Psoas muscle (tissue), 8 donors: Measurements from ENCODE around the gene ABCA7. TPM values are rescaled to one million over a fixed set of nuclear protein-coding genes. Genes with fewer than 3 reads are reported as not detected.

Experiments
- ATAC-seq, 4 donors: fragments of 200-7000 bp; cut with Tn5 transposase; one replicate each; pipeline ENCODE4 v1.9.1; 2020; ENCODE audit warnings: moderate library complexity in 3 of 4, mild to moderate bottlenecking in 2 of 4
- DNase-seq, 2 donors: peaks; one replicate each; pipeline ENCODE4 v3.0.0-alpha.2; 2020
- H3K27ac ChIP-seq: fragments of 200-600 bp; one replicate; pipeline ENCODE4 v1.8.0; 2022
- H3K27me3 ChIP-seq, 3 donors: fragments of 200-600 bp in 1 of 3; one replicate each; pipeline versions ENCODE4 v1.6.1 to v1.8.0; 2013 to 2022; ENCODE audit warnings: low read length in 2 of 3, mild to moderate bottlenecking in 2 of 3, moderate library complexity in 1 of 3; ENCODE audit not compliant: insufficient read depth in 3 of 3
- H3K36me3 ChIP-seq, 2 donors: fragments of 200-600 bp in 1 of 2; one replicate each; pipeline versions ENCODE4 v1.6.1 to v1.8.0; 2013 to 2022; ENCODE audit warnings: low read depth in 1 of 2, mild to moderate bottlenecking in 1 of 2, moderate library complexity in 1 of 2; ENCODE audit not compliant: insufficient read depth in 1 of 2
- H3K4me1 ChIP-seq: fragments of 200-600 bp; one replicate; pipeline ENCODE4 v1.8.0; 2022
- H3K4me3 ChIP-seq: fragments of 200-600 bp; one replicate; pipeline ENCODE4 v1.8.0; 2022; ENCODE audit warnings: mild to moderate bottlenecking
- H3K9me3 ChIP-seq: fragments of 200-600 bp; one replicate; pipeline ENCODE4 v1.8.0; 2022
- WGBS, 3 donors: extraction: QIAGEN DNeasy Blood & Tissue Kit; methylation state at CpG; one replicate each; pipeline versions ENCODE4 v1.1.6 to v1.1.7; 2013; 5-methylcytosine and 5-hydroxymethylcytosine counted together
- intact Hi-C, 2 donors: fragments of 100-400 bp; cut with DNase I; formaldehyde crosslinking; loops; one replicate each; pipeline versions ENCODE4 v1.11.0 to v1.14.2; 2022
- polyA plus RNA-seq, 3 donors: library from polyadenylated mRNA; stranded (reverse); fragments of 200-250 nt; gene quantifications; one replicate each; pipeline ENCODE4 v1.2.3, GENCODE V29; 2013
- total RNA-seq, 4 donors: library from RNA; stranded (reverse); fragmentation: NEBNext Ultra II Directional in 2 of 4; extraction: Animal tissue kit (Norgen Biotek cat#: 25700) in 2 of 4; gene quantifications; one replicate each; pipeline versions ENCODE4 v1.2.1 to v1.2.4, GENCODE V29; 2021 to 2023
- TF ChIP-seq, protein P1 (sequence below): fragments of 200-600 bp; IDR thresholded peaks from one replicate; pipeline ENCODE4 v1.8.0; 2022; ENCODE audit warnings: antibody characterized with exemption
- donor health status: healthy with polysubstance abuse.
- donor health status: DM: no; HTN: no; CAD: no; lungs with moderate emphysema.
- donor health status: Bipolar disorder and iron deficiency.
- donor health status: healthy.
- donor health status: DM: yes; HTN: yes; CAD: no.
- donor health status: DM: no; HTN: no; CAD: no.
- donor health status: DM: no; HTN: no; CAD: no.
- donor health status: DM: yes; HTN: yes; CAD: no.

ABCA7 gene
- total and polyA plus RNA-seq, 7 donors: 2.6 to 19.5 (median 10.1) TPM

DNA sequence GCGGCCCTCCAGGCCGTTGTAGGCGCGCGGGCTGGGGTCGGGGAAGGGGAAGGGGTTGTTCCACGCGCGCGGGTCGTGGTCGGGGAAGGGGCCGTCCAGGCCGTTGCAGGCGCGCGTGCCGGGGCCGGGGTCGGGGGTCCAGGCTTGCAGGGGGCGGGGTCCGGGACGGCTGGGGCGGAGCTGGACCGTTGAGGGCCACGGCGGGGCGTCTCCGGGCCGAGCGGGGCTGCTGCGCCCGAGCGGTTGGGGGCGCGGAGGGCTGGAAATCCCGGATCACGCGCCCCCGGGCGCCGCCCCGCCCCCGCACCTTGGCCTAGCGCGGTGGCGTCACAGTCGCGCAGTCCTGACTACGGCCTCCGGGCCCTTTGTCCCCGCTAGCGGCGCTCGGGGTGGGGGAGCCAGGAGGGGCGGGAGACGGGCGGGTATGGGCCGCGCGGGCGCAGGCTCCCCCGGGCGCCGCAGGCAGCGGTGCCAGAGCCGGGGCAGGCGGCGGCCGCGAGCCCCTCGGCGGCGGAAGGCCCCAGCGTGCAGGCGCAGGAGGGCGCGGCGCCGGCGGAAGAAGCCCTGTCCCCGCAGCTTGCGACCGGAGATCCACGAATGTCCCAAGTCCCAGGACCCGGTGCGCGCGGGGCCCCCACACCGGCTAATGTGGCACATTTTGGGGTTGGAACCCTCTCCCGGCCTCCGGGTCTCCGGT is 64.6 kb downstream of the ABCA7 start:
- ATAC-seq (peak; percentile 34 to 55 (median 47)), DNase-seq (peak; percentile 83 to 91)
- Histone ChIP-seq H3K4me1 (peaks cover 28% of the 10 kb centered on the region), H3K27ac (peak overlapping the region; percentile 97), H3K4me3 (peak overlapping the region; percentile 88), H3K27me3 (no peaks in the 10 kb centered on the region), H3K9me3 (no peaks in the 10 kb centered on the region), H3K36me3 (peaks cover 12 to 34% of the 10 kb centered on the region in 2 donors)
- TF ChIP-seq, protein P1, sequence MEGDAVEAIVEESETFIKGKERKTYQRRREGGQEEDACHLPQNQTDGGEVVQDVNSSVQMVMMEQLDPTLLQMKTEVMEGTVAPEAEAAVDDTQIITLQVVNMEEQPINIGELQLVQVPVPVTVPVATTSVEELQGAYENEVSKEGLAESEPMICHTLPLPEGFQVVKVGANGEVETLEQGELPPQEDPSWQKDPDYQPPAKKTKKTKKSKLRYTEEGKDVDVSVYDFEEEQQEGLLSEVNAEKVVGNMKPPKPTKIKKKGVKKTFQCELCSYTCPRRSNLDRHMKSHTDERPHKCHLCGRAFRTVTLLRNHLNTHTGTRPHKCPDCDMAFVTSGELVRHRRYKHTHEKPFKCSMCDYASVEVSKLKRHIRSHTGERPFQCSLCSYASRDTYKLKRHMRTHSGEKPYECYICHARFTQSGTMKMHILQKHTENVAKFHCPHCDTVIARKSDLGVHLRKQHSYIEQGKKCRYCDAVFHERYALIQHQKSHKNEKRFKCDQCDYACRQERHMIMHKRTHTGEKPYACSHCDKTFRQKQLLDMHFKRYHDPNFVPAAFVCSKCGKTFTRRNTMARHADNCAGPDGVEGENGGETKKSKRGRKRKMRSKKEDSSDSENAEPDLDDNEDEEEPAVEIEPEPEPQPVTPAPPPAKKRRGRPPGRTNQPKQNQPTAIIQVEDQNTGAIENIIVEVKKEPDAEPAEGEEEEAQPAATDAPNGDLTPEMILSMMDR: no peak
- 0 to 1% (median 0%) methylated on average over 34 to 93 of the region's 93 CpGs for whole genome bisulfite sequencing, 3 donors
- intact Hi-C loops: no loop called here

DNA sequence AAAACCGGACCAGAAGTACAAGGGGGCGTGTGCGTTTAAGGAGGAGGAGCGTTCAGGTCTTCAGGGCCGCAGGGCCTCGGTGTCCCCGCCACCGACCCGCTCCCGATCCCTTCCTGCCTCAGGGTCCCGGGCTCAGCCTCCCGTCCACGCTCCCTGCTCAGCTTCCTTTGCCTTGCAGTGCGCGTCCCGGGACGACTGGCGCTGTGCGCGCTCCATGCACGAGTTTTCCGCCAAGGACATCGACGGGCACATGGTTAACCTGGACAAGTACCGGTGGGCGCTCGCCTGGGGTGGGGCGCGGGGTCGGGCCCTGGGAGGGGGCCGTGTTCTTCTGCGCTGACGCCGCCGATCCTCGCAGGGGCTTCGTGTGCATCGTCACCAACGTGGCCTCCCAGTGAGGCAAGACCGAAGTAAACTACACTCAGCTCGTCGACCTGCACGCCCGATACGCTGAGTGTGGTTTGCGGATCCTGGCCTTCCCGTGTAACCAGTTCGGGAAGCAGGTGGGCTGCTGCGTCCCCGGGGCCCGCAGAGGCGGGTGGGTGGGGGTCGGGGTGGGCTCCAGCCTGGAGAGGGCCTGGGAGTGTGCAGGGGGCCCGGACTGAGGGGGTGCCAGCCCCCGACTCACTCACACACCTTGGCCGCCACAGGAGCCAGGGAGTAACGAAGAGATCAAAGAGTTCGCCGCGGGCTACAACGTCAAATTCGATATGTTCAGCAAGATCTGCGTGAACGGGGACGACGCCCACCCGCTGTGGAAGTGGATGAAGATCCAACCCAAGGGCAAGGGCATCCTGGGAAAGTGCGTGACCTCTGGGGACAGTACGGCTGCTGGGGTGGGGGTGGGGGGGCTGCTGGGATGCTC is 65.3 kb downstream of the ABCA7 start:
- DNase-seq: no peak
- TF ChIP-seq, protein P1: no peak
- intact Hi-C loops: no loop called here
- WGBS, 3 donors: 24 to 33% (median 27%) methylated on average over 54 to 69 of the region's 69 CpGs
- peaks cover 28% of the 10 kb centered on the region for H3K4me1 ChIP-seq
- H3K27me3 ChIP-seq: no peaks in the 10 kb centered on the region
- no peaks in the 10 kb centered on the region for H3K9me3 ChIP-seq
- no peak for ATAC-seq
- H3K27ac ChIP-seq: peak overlapping the region; percentile 97
- H3K4me3 ChIP-seq: peak overlapping the region; percentile 88
- H3K36me3 ChIP-seq: peaks cover 12 to 41% of the 10 kb centered on the region in 2 donors

DNA sequence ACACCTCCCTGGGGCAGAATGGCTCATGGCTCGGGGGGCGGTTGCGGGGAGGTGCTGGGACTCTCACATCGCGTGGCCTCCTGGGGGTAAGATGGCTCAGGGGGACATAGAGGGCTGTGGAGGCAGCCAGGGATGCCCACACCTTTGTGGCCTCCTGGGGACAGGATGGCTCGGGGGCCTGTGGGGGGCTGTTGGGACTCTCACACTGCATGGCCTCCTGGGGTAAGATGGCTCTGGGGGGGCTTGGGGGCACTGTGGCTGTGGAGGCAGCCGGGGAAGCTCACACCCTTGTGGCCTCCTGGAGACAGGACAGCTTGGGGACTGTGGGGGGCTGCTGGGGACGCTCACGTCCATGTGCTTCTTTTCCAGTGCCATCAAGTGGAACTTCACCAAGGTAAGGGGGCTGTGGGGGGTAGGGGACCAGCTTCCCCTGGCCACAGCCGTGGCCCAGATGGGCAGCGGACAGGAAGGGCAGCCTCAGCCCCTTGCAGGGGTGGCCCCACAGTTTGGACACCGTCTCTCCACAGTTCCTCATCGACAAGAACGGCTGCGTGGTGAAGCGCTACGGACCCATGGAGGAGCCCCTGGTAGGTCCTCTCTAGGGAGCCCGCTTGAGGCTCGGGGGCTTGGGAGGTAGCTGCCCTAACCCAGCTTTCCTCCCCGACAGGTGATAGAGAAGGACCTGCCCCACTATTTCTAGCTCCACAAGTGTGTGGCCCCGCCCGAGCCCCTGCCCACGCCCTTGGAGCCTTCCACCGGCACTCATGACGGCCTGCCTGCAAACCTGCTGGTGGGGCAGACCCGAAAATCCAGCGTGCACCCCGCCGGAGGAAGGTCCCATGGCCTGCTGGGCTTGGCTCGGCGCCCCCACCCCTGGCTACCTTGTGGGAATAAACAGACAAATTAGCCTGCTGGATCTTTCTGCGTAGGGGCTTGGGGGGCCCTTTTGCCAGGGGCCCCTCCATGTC is 66.2 kb downstream of the ABCA7 start:
- peaks cover 12 to 47% of the 10 kb centered on the region in 2 donors for H3K36me3 ChIP-seq
- peaks cover 28% of the 10 kb centered on the region for H3K4me1 ChIP-seq
- ATAC-seq (no peak), DNase-seq (no peak)
- TF ChIP-seq, protein P1: no peak
- intact Hi-C loops: no loop called here
- H3K9me3 ChIP-seq: no peaks in the 10 kb centered on the region
- H3K27ac ChIP-seq: no peak overlapping the region
- 90 to 93% (median 92%) methylated on average over 30 to 32 of the region's 32 CpGs for WGBS, 3 donors
- peak overlapping the region; percentile 88 for H3K4me3 ChIP-seq
- no peaks in the 10 kb centered on the region for H3K27me3 ChIP-seq

DNA sequence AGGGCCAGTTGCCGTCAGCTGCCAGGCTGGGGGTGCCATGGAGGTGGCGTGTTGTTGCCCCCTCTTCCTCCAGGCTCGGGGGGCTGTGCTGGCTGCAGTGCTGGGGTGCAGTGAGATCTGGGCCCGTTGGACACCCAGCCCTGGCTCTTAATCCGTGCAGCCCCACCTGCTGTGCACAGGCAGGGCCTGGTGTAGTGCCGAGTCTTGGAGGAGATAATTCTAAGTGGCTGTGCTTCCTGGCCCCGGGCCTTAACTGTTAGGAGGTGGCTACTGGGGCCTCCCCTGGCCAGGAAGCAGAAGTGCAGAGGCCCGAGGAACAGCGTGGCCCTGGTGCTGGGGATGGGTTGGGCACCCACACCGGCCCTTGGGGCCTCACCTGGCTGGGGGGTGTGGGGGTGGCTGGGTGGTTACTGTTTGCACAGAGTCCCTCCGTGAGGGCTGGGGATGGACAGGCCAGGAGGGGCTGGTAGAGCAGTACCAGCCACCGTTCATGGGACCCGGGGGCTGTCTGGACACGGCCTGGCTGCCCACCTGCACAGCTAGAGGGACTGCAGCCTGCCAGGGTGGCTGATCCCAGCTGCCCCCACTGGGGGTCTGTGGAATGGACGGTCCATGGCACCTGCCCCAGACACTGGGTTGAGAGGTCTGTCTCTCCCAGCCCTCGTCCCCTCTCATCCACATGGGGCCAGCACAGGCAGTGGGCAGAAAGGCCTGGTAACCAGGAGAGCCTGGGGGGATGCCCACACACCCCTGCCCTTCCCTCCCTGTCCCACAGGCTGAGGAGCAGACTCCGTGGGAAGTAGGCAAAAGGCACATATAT is 67.1 kb downstream of the ABCA7 start:
- 67 to 72% (median 68%) methylated on average over 15 to 17 of the region's 17 CpGs for WGBS, 3 donors
- Histone ChIP-seq H3K9me3 (no peaks in the 10 kb centered on the region), H3K27ac (no peak overlapping the region), H3K36me3 (peaks cover 12 to 51% of the 10 kb centered on the region in 2 donors), H3K4me3 (peak overlapping the region; percentile 7), H3K27me3 (no peaks in the 10 kb centered on the region), H3K4me1 (peaks cover 20% of the 10 kb centered on the region)
- ATAC-seq (no peak), DNase-seq (no peak)
- TF ChIP-seq, protein P1: no peak
- intact Hi-C loops: no loop called here
